CD4-positive, alpha-beta T cell treated with Interferon alpha-2 for 1 hour (primary cell): ENCODE measurements around the gene SS18.

Source experiments
- DNase-seq, 2 donors: peaks; one replicate each; pipeline ENCODE4 v3.0.0-alpha.2; 2020 to 2022

Gene SS18

DNA sequence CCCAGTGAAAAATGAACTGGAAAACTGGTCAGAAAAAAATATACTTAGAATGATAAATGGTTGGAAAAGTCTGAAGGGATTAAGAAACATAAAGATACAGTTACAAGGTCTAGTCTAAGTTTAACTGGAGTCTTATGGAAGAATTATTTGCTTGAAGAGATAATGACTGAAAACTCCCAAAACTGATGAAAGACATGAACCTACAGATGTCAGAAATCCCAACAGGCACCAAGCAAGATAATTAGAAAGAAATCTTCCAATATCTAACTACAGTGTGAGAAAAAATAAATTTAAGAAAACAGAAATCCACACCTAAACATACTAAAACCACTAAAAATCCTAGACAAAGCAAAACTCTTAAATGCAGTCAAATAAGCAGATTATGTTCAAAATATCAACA is 19.4 kb downstream of the SS18 start:
- no peak for DNase-seq

- DNase-seq, result no peak
Observed at GRCh38 chr18:26059357-26059756, 31.1 kb downstream of the SS18 start.

GRCh38 chr18:26057344-26057773 is 33.1 kb downstream of the SS18 start:
- no peak for DNase-seq

DNA sequence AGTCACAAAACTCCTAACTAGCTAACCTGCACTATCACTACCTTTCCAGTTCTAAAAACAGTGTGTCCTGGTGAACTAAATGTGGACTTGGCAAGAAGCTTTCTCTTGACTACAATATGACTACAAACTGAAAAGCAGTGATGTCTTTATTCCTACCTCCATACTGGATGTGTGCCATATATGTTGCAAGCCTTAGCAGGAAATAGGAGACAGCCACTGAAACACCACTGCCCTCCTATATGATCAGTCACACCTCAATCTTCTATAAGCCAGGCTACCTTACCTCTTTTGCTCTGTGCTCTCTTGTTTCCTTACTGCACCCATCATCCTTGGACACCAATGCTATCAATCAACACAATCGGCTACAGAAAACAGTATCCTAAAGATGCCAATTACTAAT is 34.1 kb downstream of the SS18 start:
- no peak for DNase-seq

DNA sequence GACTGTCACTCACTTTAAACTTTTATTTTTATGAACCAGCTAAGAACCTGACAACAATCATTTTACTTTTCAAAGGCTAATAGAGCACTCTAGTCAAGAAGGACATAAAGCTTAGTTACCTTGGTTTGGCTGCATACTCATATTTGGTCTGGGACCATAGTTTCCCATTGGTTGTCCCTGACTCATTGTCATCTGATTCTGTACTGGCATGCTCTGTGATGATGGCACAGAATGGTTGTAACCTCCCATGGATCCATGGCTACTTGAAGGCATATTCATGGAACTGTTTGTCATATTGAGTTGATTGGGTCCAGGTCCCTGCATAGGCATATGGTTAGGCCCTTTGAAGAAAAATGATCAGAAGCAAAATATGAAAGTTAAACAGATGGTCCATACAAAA is 37.9 kb downstream of the SS18 start:
- DNase-seq, result no peak

DNA sequence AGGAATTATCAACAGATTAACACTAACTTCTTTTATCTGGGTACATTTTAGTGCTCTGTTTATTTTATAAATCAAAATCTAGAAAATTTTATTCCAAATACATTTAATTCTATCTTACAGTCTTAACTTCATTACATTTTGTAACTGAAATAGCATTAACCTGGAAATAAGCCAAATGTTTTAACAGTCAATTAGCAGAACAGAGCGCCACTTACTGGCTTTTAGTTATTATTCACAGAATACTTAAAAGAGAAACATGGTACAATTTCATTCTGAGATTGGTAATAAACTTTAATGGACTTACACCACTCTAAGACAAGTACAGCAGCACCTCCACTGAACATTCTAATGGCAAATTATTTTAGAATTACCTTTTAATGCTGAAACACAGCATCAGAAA is 38.6 kb downstream of the SS18 start:
- DNase-seq, result no peak

GRCh38 chr18:26046419-26047077 is 43.9 kb downstream of the SS18 start:
- DNase-seq, result no peak

DNA sequence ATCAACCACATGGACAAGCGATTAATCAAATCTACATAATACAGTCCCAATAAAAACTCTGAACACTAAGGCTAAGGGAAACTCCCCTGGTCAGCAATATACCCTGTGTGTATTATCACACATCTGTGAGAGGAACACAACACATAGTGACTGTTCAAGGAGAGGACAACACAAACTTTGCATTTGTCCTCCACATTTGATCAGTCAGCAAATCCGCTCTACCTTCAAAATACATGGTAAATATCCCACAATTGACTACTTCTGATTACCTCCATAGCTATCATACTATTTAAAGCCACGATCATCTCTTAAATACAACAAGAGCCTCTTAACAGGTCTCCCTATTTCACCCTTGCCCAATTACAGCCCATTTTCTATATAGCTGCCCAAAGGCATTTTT is 45.6 kb downstream of the SS18 start:
- DNase-seq, result no peak

GRCh38 chr18:26040051-26040656 is 50.3 kb downstream of the SS18 start:
- DNase-seq, result no peak

DNA sequence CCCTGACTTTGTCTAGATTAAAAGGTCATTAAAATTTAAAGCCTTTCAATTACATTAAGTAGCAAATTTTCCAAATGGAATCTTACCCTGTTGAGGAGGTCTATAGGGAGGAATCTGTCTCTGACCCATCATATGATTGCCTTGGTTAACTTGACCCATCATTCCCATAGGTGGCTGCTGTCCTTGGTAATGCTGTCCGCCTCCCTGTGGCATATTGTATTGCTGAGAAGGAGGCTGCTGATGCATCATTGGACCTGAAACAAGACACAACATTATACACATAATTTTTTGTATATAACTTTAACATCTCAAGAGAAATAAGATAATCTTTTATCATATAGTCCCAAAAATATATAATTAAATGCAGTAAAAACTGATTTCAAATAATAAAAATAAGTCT is 51.2 kb downstream of the SS18 start:
- DNase-seq, result no peak

- no peak for DNase-seq
Observed at GRCh38 chr18:26036635-26037034, 53.8 kb downstream of the SS18 start.

GRCh38 chr18:26034850-26035497 is 55.4 kb downstream of the SS18 start:
- DNase-seq, result no peak

DNA sequence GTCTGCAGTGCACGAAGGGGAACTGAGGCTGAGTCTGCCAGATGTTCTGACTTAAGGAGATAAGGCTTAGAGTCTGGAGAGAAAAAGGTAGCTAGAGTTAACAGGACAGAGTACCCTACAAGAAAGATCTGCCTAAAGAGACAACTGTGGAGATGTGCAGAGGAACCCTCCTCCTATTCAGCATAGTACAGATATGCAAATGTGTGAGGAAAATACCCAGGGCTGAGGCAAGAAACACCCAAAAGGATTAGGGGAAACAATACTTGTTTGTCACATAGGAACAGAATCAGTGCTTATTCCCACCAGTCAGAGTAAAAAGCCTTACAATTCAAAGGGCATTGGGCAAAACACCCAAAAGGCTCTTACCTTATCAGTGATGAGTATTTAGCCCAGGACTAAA is 67.8 kb downstream of the SS18 start:
- DNase-seq, result no peak

GRCh38 chr18:26021061-26021754 is 69.2 kb downstream of the SS18 start:
- no peak for DNase-seq

- DNase-seq, result no peak
Observed at GRCh38 chr18:26017929-26018328, 72.5 kb downstream of the SS18 start.

- DNase-seq, result no peak
Observed at GRCh38 chr18:26014462-26014861, 76.0 kb downstream of the SS18 start.

DNA sequence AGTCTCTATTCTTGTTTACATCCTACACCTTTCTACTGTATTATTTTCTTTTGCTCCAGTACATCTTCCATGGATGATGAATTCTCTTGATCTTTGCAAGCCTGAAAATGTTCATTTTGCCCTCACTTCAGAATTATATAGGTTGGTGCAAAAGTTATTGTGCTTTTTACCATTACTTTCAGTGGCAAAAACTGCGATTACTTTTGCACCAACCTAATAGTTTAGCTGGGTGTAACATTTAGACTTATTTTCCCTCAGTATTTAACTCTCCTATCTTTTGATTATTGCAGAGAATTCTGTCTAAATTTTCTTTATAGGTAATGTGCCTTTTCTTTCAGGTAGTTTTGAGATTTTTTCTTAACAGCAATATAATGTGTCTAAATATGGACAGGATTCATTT is 81.8 kb downstream of the SS18 start:
- DNase-seq, result no peak

DNA sequence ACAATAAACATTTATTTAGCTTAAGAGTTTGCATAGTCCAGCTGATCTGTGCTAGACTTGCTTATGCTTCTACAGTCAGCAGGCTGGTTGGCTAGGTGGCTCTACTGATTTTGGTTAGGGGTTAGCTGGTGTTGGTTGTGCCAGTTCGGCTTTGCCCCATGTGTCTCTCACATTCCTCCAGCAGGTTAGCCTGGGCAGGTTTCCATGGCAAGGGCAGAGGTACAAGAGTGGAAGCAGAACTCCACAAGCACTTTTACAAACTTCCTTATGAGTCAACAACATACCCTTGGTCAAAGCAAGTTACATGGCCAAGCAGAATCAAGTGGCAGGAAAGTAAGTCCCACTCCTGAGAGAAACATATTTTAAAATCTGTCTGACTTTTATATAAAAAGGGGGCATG is 82.3 kb downstream of the SS18 start:
- DNase-seq, result no peak

DNA sequence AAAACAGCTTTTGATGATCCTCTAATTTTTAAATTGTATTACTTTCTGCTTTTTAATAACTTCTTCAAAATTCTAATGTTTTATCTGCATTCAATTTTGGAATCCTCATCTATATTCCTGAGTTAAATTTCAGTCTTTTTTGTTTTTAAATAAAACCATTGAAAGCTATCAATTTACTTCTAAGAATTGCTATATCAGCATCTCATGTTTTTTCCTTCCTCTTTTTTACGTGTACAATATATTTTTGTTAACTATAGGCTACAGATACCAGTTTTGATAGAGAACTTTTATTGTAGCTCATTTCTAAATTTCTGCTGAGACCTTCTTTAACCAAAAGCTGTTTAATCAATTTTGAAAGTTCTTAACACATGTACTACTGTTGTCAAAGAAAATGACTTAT is 84.5 kb downstream of the SS18 start:
- DNase-seq, result no peak

- no peak for DNase-seq
Observed at GRCh38 chr18:26004832-26005231, 85.6 kb downstream of the SS18 start.

GRCh38 chr18:26003817-26004216 is 86.6 kb downstream of the SS18 start:
- DNase-seq, result no peak

DNA sequence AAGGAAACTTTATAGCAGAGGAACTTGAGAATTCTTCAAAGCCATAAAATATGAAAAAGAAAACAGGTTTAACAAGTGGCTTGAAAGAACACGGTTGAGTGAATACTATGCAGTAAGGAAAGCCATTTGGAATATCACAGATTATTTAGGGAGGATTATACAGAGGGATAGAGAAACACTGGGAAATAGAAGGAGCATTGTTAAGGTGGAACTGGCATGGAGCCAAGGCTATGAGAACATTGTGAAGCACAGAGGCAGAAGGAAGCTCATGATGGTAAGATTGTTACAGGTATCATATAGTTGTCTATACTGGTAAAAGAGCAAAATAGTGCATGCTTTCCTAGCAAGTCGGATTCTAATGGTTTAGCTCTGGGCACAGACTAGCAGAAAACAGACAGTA is 87.1 kb downstream of the SS18 start:
- no peak for DNase-seq

GRCh38 chr18:26002375-26002910 is 88.0 kb downstream of the SS18 start:
- no peak for DNase-seq

DNA sequence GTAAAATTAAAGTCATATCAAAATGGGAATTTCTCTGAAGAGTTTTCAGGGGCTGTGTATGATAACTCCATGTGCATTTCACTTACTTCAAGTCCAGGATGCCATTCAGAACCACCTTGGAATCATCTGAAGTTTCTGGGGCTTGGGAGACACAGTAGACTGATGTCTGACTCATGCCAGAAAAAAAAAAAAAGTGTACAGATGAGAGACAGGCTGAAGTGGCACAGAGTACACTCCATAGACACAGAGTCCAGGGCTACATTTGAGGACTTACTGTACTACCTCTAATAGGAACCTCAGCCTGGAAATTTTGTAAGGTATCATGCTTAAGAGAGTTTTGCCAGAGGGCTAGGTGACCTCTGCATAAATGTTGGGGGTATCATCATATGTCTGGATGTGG is 92.0 kb downstream of the SS18 start:
- no peak for DNase-seq
